ENCODE results near the gene B4GALNT3.

- TF ChIP-seq CTCF (conservative IDR thresholded peaks at IDR 0.05 in 1 of 2, IDR thresholded peaks at IDR 0.05 in 1 of 2; ENCODE audit: low read depth in 1 of 2, low read length in 2 of 2), result no peak
- no peak for TF ChIP-seq EZH2 (IDR thresholded peaks at IDR 0.05; ENCODE audit: low read length, missing control alignments)
Measured at GRCh38 chr12:467591-467990, 7.9 kb downstream of the B4GALNT3 start.

Data from fibroblast of lung (primary cell).